Measurements from ENCODE around the gene SORBS2.

DNA sequence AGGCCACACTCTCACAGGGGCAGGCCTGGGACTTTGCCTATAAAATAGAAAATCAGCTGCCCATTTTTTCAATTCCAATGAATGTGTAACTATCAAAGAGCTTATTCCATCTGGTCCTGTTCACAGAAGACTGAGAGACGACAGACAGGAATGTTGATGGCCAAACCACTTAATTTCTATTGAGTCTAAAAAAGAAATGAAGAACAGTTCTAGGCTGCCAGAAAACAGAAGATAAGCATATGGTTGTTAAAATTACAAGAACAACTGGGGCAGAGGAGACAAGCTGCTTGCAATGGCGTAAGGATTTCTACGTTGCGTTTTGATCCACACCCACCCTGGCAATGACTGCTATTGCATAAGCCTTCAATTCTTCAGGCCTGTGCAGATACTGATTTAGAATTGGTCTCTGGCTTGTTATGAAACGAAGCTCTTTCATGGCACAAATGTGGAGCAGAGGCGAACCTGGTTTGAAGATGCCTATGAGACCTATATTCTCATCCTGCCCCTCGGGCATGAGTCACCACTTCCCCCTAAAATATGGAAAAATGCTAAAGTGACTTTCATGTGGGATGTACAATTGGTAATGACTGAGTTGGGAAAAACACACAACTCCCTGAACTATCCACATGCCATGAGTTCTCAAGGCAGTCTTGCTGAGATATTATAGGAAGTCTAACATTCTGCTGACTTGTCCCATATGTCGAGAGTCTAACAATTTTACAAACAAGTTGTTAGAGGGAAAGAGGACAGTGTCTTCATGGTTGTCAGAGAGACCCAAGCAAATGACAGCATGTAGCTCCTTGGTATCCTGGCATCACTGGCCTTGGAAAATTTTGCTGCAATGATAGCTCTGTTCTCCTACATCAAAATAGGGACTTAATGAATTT is 37.9 kb upstream of the SORBS2 start:
- TF ChIP-seq, protein P1, sequence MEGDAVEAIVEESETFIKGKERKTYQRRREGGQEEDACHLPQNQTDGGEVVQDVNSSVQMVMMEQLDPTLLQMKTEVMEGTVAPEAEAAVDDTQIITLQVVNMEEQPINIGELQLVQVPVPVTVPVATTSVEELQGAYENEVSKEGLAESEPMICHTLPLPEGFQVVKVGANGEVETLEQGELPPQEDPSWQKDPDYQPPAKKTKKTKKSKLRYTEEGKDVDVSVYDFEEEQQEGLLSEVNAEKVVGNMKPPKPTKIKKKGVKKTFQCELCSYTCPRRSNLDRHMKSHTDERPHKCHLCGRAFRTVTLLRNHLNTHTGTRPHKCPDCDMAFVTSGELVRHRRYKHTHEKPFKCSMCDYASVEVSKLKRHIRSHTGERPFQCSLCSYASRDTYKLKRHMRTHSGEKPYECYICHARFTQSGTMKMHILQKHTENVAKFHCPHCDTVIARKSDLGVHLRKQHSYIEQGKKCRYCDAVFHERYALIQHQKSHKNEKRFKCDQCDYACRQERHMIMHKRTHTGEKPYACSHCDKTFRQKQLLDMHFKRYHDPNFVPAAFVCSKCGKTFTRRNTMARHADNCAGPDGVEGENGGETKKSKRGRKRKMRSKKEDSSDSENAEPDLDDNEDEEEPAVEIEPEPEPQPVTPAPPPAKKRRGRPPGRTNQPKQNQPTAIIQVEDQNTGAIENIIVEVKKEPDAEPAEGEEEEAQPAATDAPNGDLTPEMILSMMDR (IDR thresholded peaks at IDR 0.05; ENCODE audit: poor library complexity, severe bottlenecking) = no peak
- TF ChIP-seq EZH2 (IDR thresholded peaks at IDR 0.05; ENCODE audit: borderline replicate concordance, insufficient read depth, low read length, poor library complexity, severe bottlenecking) (no peak), EP300 (conservative IDR thresholded peaks at IDR 0.05; ENCODE audit: poor library complexity, severe bottlenecking) (no peak)
